A673 (cell line): Measurements from ENCODE around the gene BEND6. TPM values are rescaled to one million over a fixed set of nuclear protein-coding genes. Genes with fewer than 3 reads are reported as not detected.

ENCODE experiments used
- BruUV-seq: library from RNA; stranded (reverse); fragments of 400-500 nt; replicated peaks from 2 replicates; lab custom pipeline; 2021; lab: Mats Ljungman, UMichigan
- CTCF ChIA-PET: fragments of 300-600 bp; sonication (Branson Sonifier 250); formaldehyde crosslinking; loops from one replicate; lab custom pipeline; 2022; ENCODE audit warnings: antibody characterized with exemption; lab: Charles Lee
- POLR2A ChIA-PET: fragments of 300-600 bp; sonication (Branson Sonifier 250); formaldehyde crosslinking; loops from one replicate; lab custom pipeline; 2022; ENCODE audit warnings: antibody characterized with exemption; ENCODE audit not compliant: low non-redundant PET; lab: Charles Lee
- DNase-seq: peaks from one replicate; pipeline ENCODE4 v3.0.0-alpha.2; 2015; ENCODE audit warnings: low spot score
- H3K27ac ChIP-seq: fragments of 200-600 bp; sonication (generic); 2 replicates; pipeline ENCODE4 v1.5.1; 2016; ENCODE audit warnings: mixed run types, low read depth, mild to moderate bottlenecking, mixed read lengths, antibody characterized with exemption, low read length; ENCODE audit not compliant: poor library complexity, severe bottlenecking
- H3K27me3 ChIP-seq: fragments of 200-600 bp; sonication (generic); replicated peaks from 2 replicates; pipeline ENCODE4 v1.6.1; 2017; ENCODE audit warnings: mixed run types, low read depth, mild to moderate bottlenecking, mixed read lengths, antibody characterized with exemption, low read length; ENCODE audit not compliant: insufficient read depth, poor library complexity
- H3K36me3 ChIP-seq: fragments of 200-600 bp; sonication (generic); 2 replicates; pipeline ENCODE4 v1.6.1; 2016; ENCODE audit warnings: mixed run types, mild to moderate bottlenecking, mixed read lengths, antibody characterized with exemption, low read length; ENCODE audit not compliant: insufficient read depth, poor library complexity, severe bottlenecking
- H3K4me1 ChIP-seq: fragments of 200-600 bp; sonication (generic); 2 replicates; pipeline ENCODE4 v1.6.1; 2017; ENCODE audit warnings: mixed run types, mild to moderate bottlenecking, mixed read lengths, antibody characterized with exemption, low read length; ENCODE audit not compliant: insufficient read depth, poor library complexity, severe bottlenecking
- H3K4me3 ChIP-seq: fragments of 200-600 bp; sonication (generic); 2 replicates; pipeline ENCODE4 v1.5.1; 2016; ENCODE audit warnings: low read depth, mixed run types, mild to moderate bottlenecking, mixed read lengths, low read length; ENCODE audit not compliant: poor library complexity, severe bottlenecking
- H3K9me3 ChIP-seq: fragments of 200-600 bp; sonication (generic); 2 replicates; pipeline ENCODE4 v1.6.1; 2016; ENCODE audit warnings: mixed run types, low read depth, mild to moderate bottlenecking, mixed read lengths, antibody characterized with exemption, low read length; ENCODE audit not compliant: poor library complexity, severe bottlenecking
- EZH2 ChIP-seq: fragments of 200-600 bp; sonication (generic); IDR thresholded peaks from 2 replicates; pipeline ENCODE4 v1.6.1; 2017; ENCODE audit warnings: borderline replicate concordance, low read depth, mild to moderate bottlenecking, mixed read lengths, antibody characterized with exemption, low read length; ENCODE audit not compliant: poor library complexity, severe bottlenecking
- intact Hi-C: fragments of 100-400 bp; cut with micrococcal nuclease; formaldehyde crosslinking; loops from one replicate; pipeline ENCODE4 v1.10.0; 2022; ENCODE audit not compliant: unreplicated experiment
- total RNA-seq: library from RNA; stranded (reverse); gene quantifications from 2 replicates; pipeline ENCODE4 v1.2.3, GENCODE V29; 2021
- TF ChIP-seq, protein P1 (sequence below): fragments of 300-800, 200-600 bp; sonication (generic); conservative IDR thresholded peaks from 2 replicates; pipeline ENCODE4 v1.5.1; 2017; ENCODE audit warnings: low read depth, mild to moderate bottlenecking, antibody characterized with exemption, low read length, moderate library complexity, mixed read lengths

BEND6 gene
- total RNA-seq, 1 experiment from 2014 or later: 5.3 TPM

- no peak overlapping the region for H3K27ac ChIP-seq
- POLR2A ChIA-PET: no interaction called here
- BruUV-seq: no TSS peak
- no peaks in the 10 kb centered on the region for H3K4me1 ChIP-seq
- no peak overlapping the region for H3K4me3 ChIP-seq
- no peaks in the 10 kb centered on the region for H3K9me3 ChIP-seq
- TF ChIP-seq, protein P1, sequence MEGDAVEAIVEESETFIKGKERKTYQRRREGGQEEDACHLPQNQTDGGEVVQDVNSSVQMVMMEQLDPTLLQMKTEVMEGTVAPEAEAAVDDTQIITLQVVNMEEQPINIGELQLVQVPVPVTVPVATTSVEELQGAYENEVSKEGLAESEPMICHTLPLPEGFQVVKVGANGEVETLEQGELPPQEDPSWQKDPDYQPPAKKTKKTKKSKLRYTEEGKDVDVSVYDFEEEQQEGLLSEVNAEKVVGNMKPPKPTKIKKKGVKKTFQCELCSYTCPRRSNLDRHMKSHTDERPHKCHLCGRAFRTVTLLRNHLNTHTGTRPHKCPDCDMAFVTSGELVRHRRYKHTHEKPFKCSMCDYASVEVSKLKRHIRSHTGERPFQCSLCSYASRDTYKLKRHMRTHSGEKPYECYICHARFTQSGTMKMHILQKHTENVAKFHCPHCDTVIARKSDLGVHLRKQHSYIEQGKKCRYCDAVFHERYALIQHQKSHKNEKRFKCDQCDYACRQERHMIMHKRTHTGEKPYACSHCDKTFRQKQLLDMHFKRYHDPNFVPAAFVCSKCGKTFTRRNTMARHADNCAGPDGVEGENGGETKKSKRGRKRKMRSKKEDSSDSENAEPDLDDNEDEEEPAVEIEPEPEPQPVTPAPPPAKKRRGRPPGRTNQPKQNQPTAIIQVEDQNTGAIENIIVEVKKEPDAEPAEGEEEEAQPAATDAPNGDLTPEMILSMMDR: no peak
- no peak for TF ChIP-seq EZH2
- no peak for DNase-seq
- CTCF ChIA-PET: no interaction called here
- intact Hi-C loops: no loop called here
- H3K27me3 ChIP-seq: no peaks in the 10 kb centered on the region
- no peaks in the 10 kb centered on the region for H3K36me3 ChIP-seq
Observed at GRCh38 chr6:56992036-56992435, 37.1 kb downstream of the BEND6 start.

DNA sequence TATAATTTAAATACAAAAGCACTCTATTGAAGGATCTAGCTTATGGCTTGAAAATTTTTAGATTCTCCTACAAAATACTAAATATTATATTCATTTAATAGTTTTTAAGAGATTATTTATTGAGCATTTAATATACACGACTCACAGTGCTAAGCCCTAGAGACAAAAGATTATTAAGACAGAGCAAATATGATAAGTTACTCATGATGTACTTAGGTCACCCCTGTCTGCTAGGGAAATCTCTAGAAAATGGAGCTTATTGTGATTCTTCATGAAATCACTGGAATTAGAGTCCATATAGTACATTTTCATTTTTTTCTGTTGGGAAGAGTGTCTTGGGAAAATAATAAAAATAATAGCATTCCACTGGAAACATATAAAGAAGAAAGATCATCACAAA lies 37.8 kb downstream of the BEND6 start:
- no TSS peak for BruUV-seq
- intact Hi-C loops: no loop called here
- no peaks in the 10 kb centered on the region for H3K9me3 ChIP-seq
- H3K27ac ChIP-seq: no peak overlapping the region
- POLR2A ChIA-PET: no interaction called here
- no peak for DNase-seq
- H3K27me3 ChIP-seq: no peaks in the 10 kb centered on the region
- TF ChIP-seq EZH2: no peak
- TF ChIP-seq, protein P1: no peak
- H3K4me1 ChIP-seq: no peaks in the 10 kb centered on the region
- CTCF ChIA-PET: no interaction called here
- H3K36me3 ChIP-seq: no peaks in the 10 kb centered on the region
- no peak overlapping the region for H3K4me3 ChIP-seq

DNA sequence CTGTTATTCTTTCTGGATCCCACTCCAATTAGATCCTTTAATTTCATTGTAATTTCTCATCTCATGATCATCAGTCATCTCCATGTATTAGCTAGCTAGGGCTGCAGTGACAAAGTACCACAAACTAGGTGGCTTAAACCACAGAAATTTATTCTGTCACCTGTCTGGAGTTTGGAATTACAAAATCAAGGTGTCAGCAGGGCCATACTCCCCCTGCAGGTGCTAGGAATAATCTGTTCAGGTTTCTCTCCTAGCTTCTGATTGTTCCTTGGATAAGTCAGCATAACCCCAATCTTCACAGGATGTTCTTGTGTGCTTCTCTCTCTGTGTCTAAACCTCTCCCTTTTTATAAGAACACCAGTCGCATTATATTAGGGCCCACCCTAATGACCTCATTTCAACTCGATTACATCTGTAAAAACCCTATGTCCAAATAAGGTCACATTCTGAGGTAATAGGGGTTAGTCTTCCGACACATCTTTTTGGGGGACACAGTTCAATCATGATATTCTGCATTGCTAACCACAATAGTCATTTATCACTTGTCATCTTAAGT lies 40.5 kb downstream of the BEND6 start:
- intact Hi-C loops: no loop called here
- Histone ChIP-seq H3K4me1 (no peaks in the 10 kb centered on the region), H3K36me3 (no peaks in the 10 kb centered on the region), H3K9me3 (no peaks in the 10 kb centered on the region), H3K4me3 (no peak overlapping the region), H3K27ac (no peak overlapping the region), H3K27me3 (no peaks in the 10 kb centered on the region)
- POLR2A ChIA-PET: no interaction called here
- BruUV-seq: no TSS peak
- CTCF ChIA-PET: no interaction called here
- no peak for DNase-seq
- no peak for TF ChIP-seq EZH2
- TF ChIP-seq, protein P1: 0 out of 2 replicates have a peak, but pooled peaks have one; percentile 12
